Measurements from ENCODE around the gene TLK2.
A peak's percentile ranks its signal among the peaks of the same experiment; 100 is the strongest.
"Not testable (repeated sequence)": the region's sequence is repeated elsewhere in the genome, so short reads cannot be mapped to it uniquely, and the experiment has no call there.

Gene TLK2

GRCh38 chr17:62478424-62478879 lies at the start of gene TLK2:
Gene TLK2 (plus strand): TSS chr17:62478825. CDS start chr17:62481126, 2,301 bp downstream.
- peak; percentile 69 to 90 for DNase-seq (ENCODE audit: low read depth in 2 of 2)
- no peak for TF ChIP-seq CTCF (IDR thresholded peaks at IDR 0.05; ENCODE audit: low read depth, low read length)
- peak within 1 kb of the TSS; percentile 56 to 65 for H3K4me3 ChIP-seq (replicated peaks in 1 of 2; ENCODE audit: low read depth in 2 of 2, low read length in 2 of 2)

- not testable (repeated sequence) for H3K4me3 ChIP-seq (replicated peaks in 1 of 2; ENCODE audit: low read depth in 2 of 2, low read length in 2 of 2); DNase-seq (ENCODE audit: low read depth in 2 of 2)
Measured at GRCh38 chr17:62435251-62435650, 43.4 kb upstream of the TLK2 start.

- not testable (repeated sequence) for H3K4me3 ChIP-seq (replicated peaks in 1 of 2; ENCODE audit: low read depth in 2 of 2, low read length in 2 of 2); DNase-seq (ENCODE audit: low read depth in 2 of 2)
Measured at GRCh38 chr17:62441181-62441580, 37.4 kb upstream of the TLK2 start.

GRCh38 chr17:62444063-62444462 lies 34.6 kb upstream of the TLK2 start:
- DNase-seq (ENCODE audit: low read depth in 2 of 2): no peak

GRCh38 chr17:62445791-62446190 lies 32.8 kb upstream of the TLK2 start:
- DNase-seq (ENCODE audit: low read depth in 2 of 2); H3K4me3 ChIP-seq (replicated peaks in 1 of 2; ENCODE audit: low read depth in 2 of 2, low read length in 2 of 2): not testable (repeated sequence)

More at GRCh38 chr17:62444063-62444462, 34.6 kb upstream of the TLK2 start:
- no peak overlapping the region for H3K4me3 ChIP-seq (replicated peaks in 1 of 2; ENCODE audit: low read depth in 2 of 2, low read length in 2 of 2)
- no peak for TF ChIP-seq CTCF (IDR thresholded peaks at IDR 0.05; ENCODE audit: low read depth, low read length)

GRCh38 chr17:62452195-62452594 lies 26.4 kb upstream of the TLK2 start:
- not testable (repeated sequence) for DNase-seq (ENCODE audit: low read depth in 2 of 2); H3K4me3 ChIP-seq (replicated peaks in 1 of 2; ENCODE audit: low read depth in 2 of 2, low read length in 2 of 2)

- DNase-seq (ENCODE audit: low read depth in 2 of 2); H3K4me3 ChIP-seq (replicated peaks in 1 of 2; ENCODE audit: low read depth in 2 of 2, low read length in 2 of 2): not testable (repeated sequence)
Measured at GRCh38 chr17:62453041-62453440, 25.6 kb upstream of the TLK2 start.

GRCh38 chr17:62453656-62454055 lies 25.0 kb upstream of the TLK2 start:
- not testable (repeated sequence) for DNase-seq (ENCODE audit: low read depth in 2 of 2)

GRCh38 chr17:62454111-62454510 lies 24.5 kb upstream of the TLK2 start:
- not testable (repeated sequence) for DNase-seq (ENCODE audit: low read depth in 2 of 2); H3K4me3 ChIP-seq (replicated peaks in 1 of 2; ENCODE audit: low read depth in 2 of 2, low read length in 2 of 2)

More at GRCh38 chr17:62453656-62454055, 25.0 kb upstream of the TLK2 start:
- not testable (repeated sequence) for H3K4me3 ChIP-seq (replicated peaks in 1 of 2; ENCODE audit: low read depth in 2 of 2, low read length in 2 of 2)

GRCh38 chr17:62456016-62456415 lies 22.6 kb upstream of the TLK2 start:
- no peak overlapping the region for H3K4me3 ChIP-seq (replicated peaks in 1 of 2; ENCODE audit: low read depth in 2 of 2, low read length in 2 of 2)
- no peak for TF ChIP-seq CTCF (IDR thresholded peaks at IDR 0.05; ENCODE audit: low read depth, low read length)
- DNase-seq (ENCODE audit: low read depth in 2 of 2): no peak

GRCh38 chr17:62458483-62458882 lies 20.1 kb upstream of the TLK2 start:
- not testable (repeated sequence) for DNase-seq (ENCODE audit: low read depth in 2 of 2); H3K4me3 ChIP-seq (replicated peaks in 1 of 2; ENCODE audit: low read depth in 2 of 2, low read length in 2 of 2)

- not testable (repeated sequence) for DNase-seq (ENCODE audit: low read depth in 2 of 2)
Measured at GRCh38 chr17:62464422-62464821, 14.2 kb upstream of the TLK2 start.

GRCh38 chr17:62465271-62465670 lies 13.4 kb upstream of the TLK2 start:
- not testable (repeated sequence) for H3K4me3 ChIP-seq (replicated peaks in 1 of 2; ENCODE audit: low read depth in 2 of 2, low read length in 2 of 2); DNase-seq (ENCODE audit: low read depth in 2 of 2)

More at GRCh38 chr17:62464422-62464821, 14.2 kb upstream of the TLK2 start:
- not testable (repeated sequence) for H3K4me3 ChIP-seq (replicated peaks in 1 of 2; ENCODE audit: low read depth in 2 of 2, low read length in 2 of 2)

- H3K4me3 ChIP-seq (replicated peaks in 1 of 2; ENCODE audit: low read depth in 2 of 2, low read length in 2 of 2): not testable (repeated sequence)
- DNase-seq (ENCODE audit: low read depth in 2 of 2): peak; percentile 63 to 74
Measured at GRCh38 chr17:62470666-62471379, 7.8 kb upstream of the TLK2 start.

- H3K4me3 ChIP-seq (replicated peaks in 1 of 2; ENCODE audit: low read depth in 2 of 2, low read length in 2 of 2); DNase-seq (ENCODE audit: low read depth in 2 of 2): not testable (repeated sequence)
Measured at GRCh38 chr17:62471380-62471880, 7.2 kb upstream of the TLK2 start.
